Neutrophil (primary cell): ENCODE measurements around the gene PCDHA13.

Experiments used
- H3K27ac ChIP-seq: fragments of 200-600 bp; sonication (generic); 2 replicates; pipeline ENCODE4 v1.5.1; 2016; ENCODE audit warnings: mild to moderate bottlenecking, moderate library complexity
- H3K27me3 ChIP-seq: fragments of 200-600 bp; sonication (generic); 2 replicates; pipeline ENCODE4 v1.6.0; 2016; ENCODE audit warnings: mild to moderate bottlenecking
- H3K36me3 ChIP-seq: fragments of 200-600 bp; sonication (generic); 2 replicates; pipeline ENCODE4 v1.5.1; 2017
- H3K4me1 ChIP-seq, 2 experiments: fragments of 200-600 bp in 1 of 2; sonication (generic) in 1 of 2; 1 replicate in 1 of 2; 2 replicates in 1 of 2; pipeline versions ENCODE4 v1.5.1 to v1.6.1; 2013 to 2016; ENCODE audit warnings: low read depth in 1 of 2, low read length in 1 of 2, mild to moderate bottlenecking in 1 of 2, moderate library complexity in 1 of 2; ENCODE audit not compliant: control insufficient read depth in 1 of 2, insufficient read depth in 1 of 2
- H3K4me3 ChIP-seq, 2 experiments: fragments of 200-600 bp in 1 of 2; sonication (generic) in 1 of 2; 1 replicate in 1 of 2; 2 replicates in 1 of 2; pipeline ENCODE4 v1.5.1; 2013 to 2016; ENCODE audit warnings: low read depth in 1 of 2, low read length in 1 of 2, mild to moderate bottlenecking in 1 of 2, moderate library complexity in 1 of 2
- H3K9me3 ChIP-seq: fragments of 200-600 bp; sonication (generic); 2 replicates; pipeline ENCODE4 v1.5.1; 2016
- CTCF ChIP-seq: fragments of 200-600 bp; sonication (generic); IDR thresholded peaks from 2 replicates; pipeline ENCODE4 v1.5.1; 2016; ENCODE audit warnings: antibody characterized with exemption

PCDHA13 gene

GRCh38 chr5:140883373-140883772 is 1.4 kb downstream of the PCDHA13 start:
- Histone ChIP-seq H3K27me3 (peaks cover 41% of the 10 kb centered on the region), H3K4me1 (no peaks in the 10 kb centered on the region), H3K27ac (no peak overlapping the region), H3K36me3 (no peaks in the 10 kb centered on the region), H3K4me3 (no peak overlapping the region), H3K9me3 (peaks cover 27% of the 10 kb centered on the region)
- no peak for TF ChIP-seq CTCF

GRCh38 chr5:140883927-140884697 is 2.2 kb downstream of the PCDHA13 start:
- Histone ChIP-seq H3K4me3 (no peak overlapping the region), H3K27me3 (peaks cover 41% of the 10 kb centered on the region), H3K9me3 (peaks cover 27% of the 10 kb centered on the region), H3K27ac (no peak overlapping the region), H3K4me1 (no peaks in the 10 kb centered on the region), H3K36me3 (no peaks in the 10 kb centered on the region)
- no peak for TF ChIP-seq CTCF

- Histone ChIP-seq H3K27me3 (no peaks in the 10 kb centered on the region), H3K9me3 (no peaks in the 10 kb centered on the region), H3K4me3 (no peak overlapping the region), H3K4me1 (no peaks in the 10 kb centered on the region), H3K36me3 (no peaks in the 10 kb centered on the region), H3K27ac (no peak overlapping the region)
- no peak for TF ChIP-seq CTCF
These were observed 34.4 kb downstream of the PCDHA13 start for GRCh38 chr5:140916325-140916724.

GRCh38 chr5:140923601-140924000 is 41.7 kb downstream of the PCDHA13 start:
- H3K36me3 ChIP-seq: no peaks in the 10 kb centered on the region
- no peak overlapping the region for H3K27ac ChIP-seq
- no peak overlapping the region for H3K4me3 ChIP-seq

GRCh38 chr5:140925806-140926442 is 44.0 kb downstream of the PCDHA13 start, which contains the start of gene PCDHAC1:
Gene PCDHAC1, plus strand, starts transcription at chr5:140926299. Its CDS starts 594 bp downstream, at chr5:140926893.
- no peak for TF ChIP-seq CTCF
- H3K9me3 ChIP-seq: peaks cover 5% of the 10 kb centered on the region
- no peaks in the 10 kb centered on the region for H3K36me3 ChIP-seq
- H3K4me1 ChIP-seq: no peaks in the 10 kb centered on the region
- H3K27me3 ChIP-seq: peaks cover 50% of the 10 kb centered on the region
- H3K27ac ChIP-seq: no peak within 1 kb of the TSS
- H3K4me3 ChIP-seq: no peak within 1 kb of the TSS

More at GRCh38 chr5:140923601-140924000, 41.7 kb downstream of the PCDHA13 start:
- no peaks in the 10 kb centered on the region for H3K4me1 ChIP-seq
- H3K27me3 ChIP-seq: peaks cover 46% of the 10 kb centered on the region
- H3K9me3 ChIP-seq: peaks cover 5% of the 10 kb centered on the region
- TF ChIP-seq CTCF: no peak
